ENCODE results near the gene PPRC1.

GRCh38 chr10:102196893-102197292, 64.1 kb downstream of the PPRC1 start:
- no peak for TF ChIP-seq CTCF (IDR thresholded peaks at IDR 0.05; ENCODE audit: low read depth, low read length, missing input control)
- no peak for TF ChIP-seq MAX (IDR thresholded peaks at IDR 0.05)
- TF ChIP-seq YY1 (IDR thresholded peaks at IDR 0.05): no peak
- no peak for TF ChIP-seq ZBTB33 (IDR thresholded peaks at IDR 0.05)
- TF ChIP-seq RXRA (IDR thresholded peaks at IDR 0.05): no peak
- TF ChIP-seq RAD21 (IDR thresholded peaks at IDR 0.05): no peak
- TF ChIP-seq ATF3 (IDR thresholded peaks at IDR 0.05): no peak
- TF ChIP-seq REST (IDR thresholded peaks at IDR 0.05): no peak
